HCT116 (cell line): ENCODE data around the gene SUB1. TPM values are rescaled to one million over a fixed set of nuclear protein-coding genes. Genes with fewer than 3 reads are reported as not detected.

ENCODE experiments used
- ATAC-seq: fragments of 200-7000 bp; cut with Tn5 transposase; 2 replicates; pipeline ENCODE4 v1.9.1; 2020; ENCODE audit warnings: mild to moderate bottlenecking, moderate library complexity
- BruUV-seq: library from RNA; stranded (reverse); fragments of 400-500 nt; replicated peaks from 2 replicates; lab custom pipeline; 2021; lab: Mats Ljungman, UMichigan
- CTCF ChIA-PET: fragments of 300-600 bp; sonication (Branson Sonifier 250); formaldehyde crosslinking; loops from one replicate; lab custom pipeline; 2021; ENCODE audit warnings: antibody characterized with exemption; lab: Charles Lee
- POLR2A ChIA-PET: fragments of 300-600, 350-600 bp; sonication (Branson Sonifier 250); formaldehyde crosslinking; loops from one replicate; lab custom pipeline; 2021; ENCODE audit warnings: antibody characterized with exemption; lab: Charles Lee
- RAD21 ChIA-PET, 2 experiments: fragments of 300-600 bp; sonication (Branson Sonifier 250); formaldehyde crosslinking; loops; one replicate each; lab custom pipeline; 2023; ENCODE audit warnings: low total read pairs in 2 of 2; ENCODE audit not compliant: uncharacterized antibody in 2 of 2, unreplicated experiment in 2 of 2, low non-redundant PET in 1 of 2; lab: Charles Lee
- DNase-seq: peaks from one replicate; pipeline ENCODE4 v3.0.0-alpha.2; 2010; ENCODE audit warnings: low read depth, low spot score
- H2AFZ ChIP-seq: fragments of 200-600 bp; shearing (Covaris generic), sonication (generic); 2 replicates; pipeline ENCODE4 v1.6.1; 2017; ENCODE audit warnings: low read depth, mixed run types, mixed read lengths, antibody characterized with exemption, low read length; ENCODE audit not compliant: poor library complexity, severe bottlenecking
- H3K27ac ChIP-seq: 2 replicates; pipeline ENCODE4 v1.5.1; 2012; ENCODE audit warnings: low read depth, low read length
- H3K27me3 ChIP-seq: fragments of 200-600 bp; sonication (generic); 2 replicates; pipeline ENCODE4 v1.6.1; 2016; ENCODE audit warnings: mixed run types, low read length, mixed read lengths; ENCODE audit not compliant: insufficient read depth
- H3K36me3 ChIP-seq, 2 experiments: fragments of 200-500 bp in 1 of 2; fragments of 200-600 bp in 1 of 2; sonication (Bioruptor generic) in 1 of 2; sonication (generic) in 1 of 2; 2 replicates each; pipeline versions ENCODE4 v1.5.1 to v1.6.1; 2014 to 2016; ENCODE audit warnings: low read length in 2 of 2, inconsistent platforms in 1 of 2, mixed read lengths in 1 of 2, mixed run types in 1 of 2; ENCODE audit not compliant: insufficient read depth in 2 of 2, control insufficient read depth in 1 of 2
- H3K4me1 ChIP-seq, 2 experiments: fragments of 200-600 bp in 1 of 2; sonication (generic) in 1 of 2; 2 replicates each; pipeline versions ENCODE4 v1.5.1 to v1.6.1; 2012 to 2017; ENCODE audit warnings: low read length in 2 of 2, inconsistent platforms in 1 of 2, mild to moderate bottlenecking in 1 of 2, mixed read lengths in 1 of 2, mixed run types in 1 of 2, moderate library complexity in 1 of 2; ENCODE audit not compliant: insufficient read depth in 2 of 2, control insufficient read depth in 1 of 2
- H3K4me2 ChIP-seq: fragments of 200-600 bp; sonication (generic); 2 replicates; pipeline ENCODE4 v1.6.1; 2017; ENCODE audit warnings: mixed run types, low read length, mixed read lengths
- H3K4me3 ChIP-seq, 2 experiments: fragments of 200-600 bp in 1 of 2; sonication (generic) in 1 of 2; replicated peaks in 1 of 2; 2 replicates each; pipeline ENCODE4 v1.5.1; 2011 to 2016; ENCODE audit warnings: low read length in 2 of 2, control low read depth in 1 of 2, low read depth in 1 of 2, mild to moderate bottlenecking in 1 of 2, mixed read lengths in 1 of 2, mixed run types in 1 of 2
- H3K79me2 ChIP-seq: fragments of 200-600 bp; sonication (generic); 2 replicates; pipeline ENCODE4 v1.6.1; 2017; ENCODE audit warnings: mild to moderate bottlenecking, mixed run types, low read length, moderate library complexity, mixed read lengths; ENCODE audit not compliant: insufficient read depth
- H3K9ac ChIP-seq: fragments of 200-600 bp; sonication (generic); 2 replicates; pipeline ENCODE4 v1.6.1; 2016; ENCODE audit warnings: low read length, mixed read lengths
- H3K9me2 ChIP-seq: fragments of 200-600 bp; sonication (generic), shearing (Covaris generic); 2 replicates; pipeline ENCODE4 v1.6.1; 2017; ENCODE audit warnings: mixed run types, mild to moderate bottlenecking, moderate library complexity; ENCODE audit not compliant: insufficient read depth
- H3K9me3 ChIP-seq, 2 experiments: fragments of 200-500 bp in 1 of 2; fragments of 200-600 bp in 1 of 2; sonication (Bioruptor generic) in 1 of 2; sonication (generic) in 1 of 2; 2 replicates each; pipeline ENCODE4 v1.6.1; 2014 to 2017; ENCODE audit warnings: low read length in 2 of 2, mixed read lengths in 2 of 2, inconsistent platforms in 1 of 2, low read depth in 1 of 2, mild to moderate bottlenecking in 1 of 2, mixed run types in 1 of 2, moderate library complexity in 1 of 2; ENCODE audit not compliant: control insufficient read depth in 1 of 2, insufficient read depth in 1 of 2
- H4K20me1 ChIP-seq: fragments of 200-600 bp; sonication (generic), shearing (Covaris generic); 2 replicates; pipeline ENCODE4 v1.6.1; 2017; ENCODE audit warnings: mixed run types, mild to moderate bottlenecking, moderate library complexity; ENCODE audit not compliant: insufficient read depth
- EGR1 ChIP-seq: IDR thresholded peaks from 2 replicates; pipeline ENCODE4 v1.6.1; 2012; ENCODE audit warnings: low read depth
- EZH2phosphoT487 ChIP-seq: fragments of 200-600 bp; IDR thresholded peaks from 2 replicates; pipeline ENCODE4 v1.6.1; 2018; ENCODE audit warnings: antibody characterized with exemption, borderline replicate concordance
- JUND ChIP-seq: IDR thresholded peaks from 2 replicates; pipeline ENCODE4 v1.6.1; 2012
- TCF7L2 ChIP-seq: IDR thresholded peaks from 2 replicates; pipeline ENCODE4 v1.7.0; 2011; ENCODE audit warnings: borderline replicate concordance, inconsistent platforms; ENCODE audit not compliant: insufficient read depth, insufficient read length; ENCODE audit errors: extremely low read depth
- ZNF274 ChIP-seq: fragments of 200-500 bp; sonication (Bioruptor generic); IDR thresholded peaks from 2 replicates; pipeline ENCODE4 v1.6.1; 2014; ENCODE audit warnings: mild to moderate bottlenecking, low read depth, low read length, inconsistent platforms
- intact Hi-C: fragments of 100-400 bp; cut with micrococcal nuclease; formaldehyde crosslinking; loops from 2 replicates; pipeline ENCODE4 v1.10.0; 2022
- total RNA-seq: library from RNA; stranded (reverse); gene quantifications from one replicate; pipeline ENCODE4 v1.2.1, GENCODE V29; 2021; ENCODE audit not compliant: unreplicated experiment
- TF ChIP-seq, protein P1 (sequence below): IDR thresholded peaks from 2 replicates; pipeline ENCODE4 v1.6.1; 2012
- TF ChIP-seq, protein P2 (sequence below): IDR thresholded peaks from 2 replicates; pipeline ENCODE4 v1.6.1; 2012
- TF ChIP-seq, protein P3 (sequence below), 3 experiments: fragments of 200-600 bp in 1 of 3; sonication (generic) in 1 of 3; IDR thresholded peaks in 2 of 3; conservative IDR thresholded peaks in 1 of 3; 2 replicates each; pipeline ENCODE4 v1.5.1; 2012 to 2017; ENCODE audit warnings: low read depth in 2 of 3, low read length in 2 of 3, antibody characterized with exemption in 1 of 3, borderline replicate concordance in 1 of 3, control low read depth in 1 of 3, mild to moderate bottlenecking in 1 of 3, mixed read lengths in 1 of 3, mixed run types in 1 of 3, moderate library complexity in 1 of 3; ENCODE audit not compliant: insufficient read depth in 1 of 3
- TF ChIP-seq, protein P4 (sequence below): IDR thresholded peaks from 2 replicates; pipeline ENCODE4 v1.6.1; 2011; ENCODE audit warnings: mild to moderate bottlenecking, low read length, moderate library complexity; ENCODE audit not compliant: insufficient replicate concordance; ENCODE audit errors: extremely low read depth
- TF ChIP-seq, protein P5 (sequence below): IDR thresholded peaks from 2 replicates; pipeline ENCODE4 v1.6.1; 2012; ENCODE audit warnings: low read depth

Gene SUB1
- total RNA-seq, 1 experiment from 2014 or later: 216 TPM

DNA sequence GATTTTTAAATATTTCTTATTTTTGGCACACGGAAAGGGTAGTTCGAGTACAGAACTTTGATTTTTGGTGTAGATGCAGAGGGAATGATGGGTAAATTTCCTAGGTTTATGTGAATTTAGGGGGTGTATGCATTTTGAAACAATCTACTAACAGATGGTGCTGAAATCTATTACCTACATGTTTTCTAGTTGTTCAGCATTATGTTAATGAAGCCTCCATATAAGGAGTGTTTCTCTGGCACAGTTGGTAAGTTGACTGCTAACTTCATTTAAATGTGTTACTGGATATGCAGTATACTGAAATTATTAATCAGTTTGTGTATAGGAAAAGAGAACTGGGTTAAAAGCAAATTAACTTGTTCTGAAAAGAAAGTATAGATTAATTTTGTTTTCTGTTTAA is 17.5 kb downstream of the SUB1 start:
- no TSS peak for BruUV-seq
- RAD21 ChIA-PET: no interaction called here

More for the DNA sequence above, 17.5 kb downstream of the SUB1 start:
- Histone ChIP-seq H3K9ac (no peak overlapping the region), H3K36me3 (peaks cover 31 to 35% of the 10 kb centered on the region in 2 experiments), H3K4me3 (no peak overlapping the region), H3K4me2 (no peak overlapping the region), H2AFZ (no peak overlapping the region), H3K4me1 (peaks cover 2 to 12% of the 10 kb centered on the region in 2 experiments; a peak in 2 of 4 replicates), H4K20me1 (peaks cover 16% of the 10 kb centered on the region; the same call in 1 of the 2 replicates), H3K9me3 (no peaks in the 10 kb centered on the region), H3K27ac (no peak overlapping the region), H3K9me2 (no peaks in the 10 kb centered on the region), H3K27me3 (no peaks in the 10 kb centered on the region), H3K79me2 (peaks cover 46% of the 10 kb centered on the region)
- intact Hi-C loops: no loop called here
- ATAC-seq: no peak
- POLR2A ChIA-PET: no interaction called here
- TF ChIP-seq, protein P1, sequence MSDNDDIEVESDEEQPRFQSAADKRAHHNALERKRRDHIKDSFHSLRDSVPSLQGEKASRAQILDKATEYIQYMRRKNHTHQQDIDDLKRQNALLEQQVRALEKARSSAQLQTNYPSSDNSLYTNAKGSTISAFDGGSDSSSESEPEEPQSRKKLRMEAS: no peak
- TF ChIP-seq ZNF274 (no peak), TCF7L2 (no peak), JUND (no peak), EGR1 (no peak), EZH2phosphoT487 (no peak)
- TF ChIP-seq, protein P2, sequence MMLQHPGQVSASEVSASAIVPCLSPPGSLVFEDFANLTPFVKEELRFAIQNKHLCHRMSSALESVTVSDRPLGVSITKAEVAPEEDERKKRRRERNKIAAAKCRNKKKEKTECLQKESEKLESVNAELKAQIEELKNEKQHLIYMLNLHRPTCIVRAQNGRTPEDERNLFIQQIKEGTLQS: no peak
- TF ChIP-seq, protein P3, sequence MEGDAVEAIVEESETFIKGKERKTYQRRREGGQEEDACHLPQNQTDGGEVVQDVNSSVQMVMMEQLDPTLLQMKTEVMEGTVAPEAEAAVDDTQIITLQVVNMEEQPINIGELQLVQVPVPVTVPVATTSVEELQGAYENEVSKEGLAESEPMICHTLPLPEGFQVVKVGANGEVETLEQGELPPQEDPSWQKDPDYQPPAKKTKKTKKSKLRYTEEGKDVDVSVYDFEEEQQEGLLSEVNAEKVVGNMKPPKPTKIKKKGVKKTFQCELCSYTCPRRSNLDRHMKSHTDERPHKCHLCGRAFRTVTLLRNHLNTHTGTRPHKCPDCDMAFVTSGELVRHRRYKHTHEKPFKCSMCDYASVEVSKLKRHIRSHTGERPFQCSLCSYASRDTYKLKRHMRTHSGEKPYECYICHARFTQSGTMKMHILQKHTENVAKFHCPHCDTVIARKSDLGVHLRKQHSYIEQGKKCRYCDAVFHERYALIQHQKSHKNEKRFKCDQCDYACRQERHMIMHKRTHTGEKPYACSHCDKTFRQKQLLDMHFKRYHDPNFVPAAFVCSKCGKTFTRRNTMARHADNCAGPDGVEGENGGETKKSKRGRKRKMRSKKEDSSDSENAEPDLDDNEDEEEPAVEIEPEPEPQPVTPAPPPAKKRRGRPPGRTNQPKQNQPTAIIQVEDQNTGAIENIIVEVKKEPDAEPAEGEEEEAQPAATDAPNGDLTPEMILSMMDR (IDR thresholded peaks at IDR 0.05 in 2 of 3, conservative IDR thresholded peaks at IDR 0.05 in 1 of 3; ENCODE audit: borderline replicate concordance in 1 of 3, insufficient read depth in 1 of 3, low read depth in 2 of 3, low read length in 2 of 3): no peak
- TF ChIP-seq, protein P4, sequence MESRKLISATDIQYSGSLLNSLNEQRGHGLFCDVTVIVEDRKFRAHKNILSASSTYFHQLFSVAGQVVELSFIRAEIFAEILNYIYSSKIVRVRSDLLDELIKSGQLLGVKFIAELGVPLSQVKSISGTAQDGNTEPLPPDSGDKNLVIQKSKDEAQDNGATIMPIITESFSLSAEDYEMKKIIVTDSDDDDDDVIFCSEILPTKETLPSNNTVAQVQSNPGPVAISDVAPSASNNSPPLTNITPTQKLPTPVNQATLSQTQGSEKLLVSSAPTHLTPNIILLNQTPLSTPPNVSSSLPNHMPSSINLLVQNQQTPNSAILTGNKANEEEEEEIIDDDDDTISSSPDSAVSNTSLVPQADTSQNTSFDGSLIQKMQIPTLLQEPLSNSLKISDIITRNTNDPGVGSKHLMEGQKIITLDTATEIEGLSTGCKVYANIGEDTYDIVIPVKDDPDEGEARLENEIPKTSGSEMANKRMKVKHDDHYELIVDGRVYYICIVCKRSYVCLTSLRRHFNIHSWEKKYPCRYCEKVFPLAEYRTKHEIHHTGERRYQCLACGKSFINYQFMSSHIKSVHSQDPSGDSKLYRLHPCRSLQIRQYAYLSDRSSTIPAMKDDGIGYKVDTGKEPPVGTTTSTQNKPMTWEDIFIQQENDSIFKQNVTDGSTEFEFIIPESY: no peak
- TF ChIP-seq, protein P5, sequence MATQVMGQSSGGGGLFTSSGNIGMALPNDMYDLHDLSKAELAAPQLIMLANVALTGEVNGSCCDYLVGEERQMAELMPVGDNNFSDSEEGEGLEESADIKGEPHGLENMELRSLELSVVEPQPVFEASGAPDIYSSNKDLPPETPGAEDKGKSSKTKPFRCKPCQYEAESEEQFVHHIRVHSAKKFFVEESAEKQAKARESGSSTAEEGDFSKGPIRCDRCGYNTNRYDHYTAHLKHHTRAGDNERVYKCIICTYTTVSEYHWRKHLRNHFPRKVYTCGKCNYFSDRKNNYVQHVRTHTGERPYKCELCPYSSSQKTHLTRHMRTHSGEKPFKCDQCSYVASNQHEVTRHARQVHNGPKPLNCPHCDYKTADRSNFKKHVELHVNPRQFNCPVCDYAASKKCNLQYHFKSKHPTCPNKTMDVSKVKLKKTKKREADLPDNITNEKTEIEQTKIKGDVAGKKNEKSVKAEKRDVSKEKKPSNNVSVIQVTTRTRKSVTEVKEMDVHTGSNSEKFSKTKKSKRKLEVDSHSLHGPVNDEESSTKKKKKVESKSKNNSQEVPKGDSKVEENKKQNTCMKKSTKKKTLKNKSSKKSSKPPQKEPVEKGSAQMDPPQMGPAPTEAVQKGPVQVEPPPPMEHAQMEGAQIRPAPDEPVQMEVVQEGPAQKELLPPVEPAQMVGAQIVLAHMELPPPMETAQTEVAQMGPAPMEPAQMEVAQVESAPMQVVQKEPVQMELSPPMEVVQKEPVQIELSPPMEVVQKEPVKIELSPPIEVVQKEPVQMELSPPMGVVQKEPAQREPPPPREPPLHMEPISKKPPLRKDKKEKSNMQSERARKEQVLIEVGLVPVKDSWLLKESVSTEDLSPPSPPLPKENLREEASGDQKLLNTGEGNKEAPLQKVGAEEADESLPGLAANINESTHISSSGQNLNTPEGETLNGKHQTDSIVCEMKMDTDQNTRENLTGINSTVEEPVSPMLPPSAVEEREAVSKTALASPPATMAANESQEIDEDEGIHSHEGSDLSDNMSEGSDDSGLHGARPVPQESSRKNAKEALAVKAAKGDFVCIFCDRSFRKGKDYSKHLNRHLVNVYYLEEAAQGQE: no peak
- CTCF ChIA-PET: no interaction called here
- no peak for DNase-seq
